Measurements from ENCODE around the gene SIRPA. TPM values are rescaled to one million over a fixed set of nuclear protein-coding genes. Genes with fewer than 3 reads are reported as not detected.
A peak's percentile ranks its signal among the peaks of the same experiment; 100 is the strongest.

Gene SIRPA
- total and polyA plus RNA-seq, 2 of the 8 experiments (the other 6 are each of a cell fraction or from before 2014, with no cell fraction given): 3.9 to 4.3 TPM

- peak in 1 of 3 experiments; percentile 2; a peak in 1 of 4 replicates for TF ChIP-seq CTCF (IDR thresholded peaks at IDR 0.05; ENCODE audit: control extremely low read depth in 1 of 3, insufficient read depth in 1 of 3, low read depth in 1 of 3, low read length in 3 of 3)
Measured at GRCh38 chr20:1946762-1947534, 51.7 kb downstream of the SIRPA start (continued).
